CD4-positive, CD25-positive, alpha-beta regulatory T cell (primary cell): ENCODE data around the gene PTPA. TPM values are rescaled to one million over a fixed set of nuclear protein-coding genes. Genes with fewer than 3 reads are reported as not detected.

Experiments
- ATAC-seq, 2 donors: fragments of 150-1000 bp; cut with Tn5 transposase; one replicate each; pipeline ENCODE4 v1.10.0; 2021; ENCODE audit warnings: low read depth in 2 of 2, moderate number of reproducible peaks in 2 of 2, moderate library complexity in 1 of 2
- DNase-seq, 3 donors: peaks; one replicate each; pipeline versions ENCODE4 v3.0.0 to v3.0.0-alpha.2; 2012 to 2022; ENCODE audit warnings: mixed read lengths in 1 of 3
- H3K27ac ChIP-seq: one replicate; pipeline ENCODE4 v1.7.0; 2013; ENCODE audit warnings: mild to moderate bottlenecking, low read length; ENCODE audit not compliant: insufficient read depth, poor library complexity, severe bottlenecking
- H3K27me3 ChIP-seq: one replicate; pipeline ENCODE4 v1.7.0; 2013; ENCODE audit warnings: low read length; ENCODE audit not compliant: control insufficient read depth, insufficient read depth
- H3K36me3 ChIP-seq: one replicate; pipeline ENCODE4 v1.7.0; 2013; ENCODE audit warnings: mild to moderate bottlenecking, low read length, moderate library complexity; ENCODE audit not compliant: control insufficient read depth, insufficient read depth
- H3K4me1 ChIP-seq: 2 replicates; pipeline ENCODE4 v1.7.0; 2013; ENCODE audit warnings: mild to moderate bottlenecking, low read length; ENCODE audit not compliant: insufficient read depth, control insufficient read depth, poor library complexity, severe bottlenecking
- H3K4me3 ChIP-seq: one replicate; pipeline ENCODE4 v1.7.0; 2013; ENCODE audit warnings: low read depth, mild to moderate bottlenecking, low read length, moderate library complexity
- H3K9me3 ChIP-seq, 2 experiments: 1 replicate in 1 of 2; 2 replicates in 1 of 2; pipeline ENCODE4 v1.7.0; 2013; ENCODE audit warnings: low read length in 2 of 2, mild to moderate bottlenecking in 1 of 2, moderate library complexity in 1 of 2; ENCODE audit not compliant: control insufficient read depth in 2 of 2
- H3K27ac Mint-ChIP-seq, 3 donors: one replicate each; pipeline ENCODE4 v1.8.0; 2020 to 2022; ENCODE audit warnings: mild to moderate bottlenecking in 3 of 3, mixed read lengths in 3 of 3, moderate library complexity in 2 of 3
- H3K27me3 Mint-ChIP-seq: one replicate; pipeline ENCODE4 v1.8.0; 2022; ENCODE audit warnings: mild to moderate bottlenecking, mixed read lengths
- H3K36me3 Mint-ChIP-seq: one replicate; pipeline ENCODE4 v1.8.0; 2020; ENCODE audit warnings: mixed read lengths
- H3K4me1 Mint-ChIP-seq, 4 donors: one replicate each; pipeline ENCODE4 v1.8.0; 2020 to 2022; ENCODE audit warnings: mixed read lengths in 4 of 4, mild to moderate bottlenecking in 1 of 4
- H3K4me3 Mint-ChIP-seq, 4 donors: one replicate each; pipeline ENCODE4 v1.8.0; 2020 to 2022; ENCODE audit warnings: mild to moderate bottlenecking in 4 of 4, mixed read lengths in 4 of 4, moderate library complexity in 3 of 4
- H3K9me3 Mint-ChIP-seq, 7 donors: one replicate each; pipeline ENCODE4 v1.8.0; 2020 to 2022; ENCODE audit warnings: mixed read lengths in 7 of 7, mild to moderate bottlenecking in 3 of 7, moderate library complexity in 2 of 7
- polyA plus RNA-seq, 4 donors: library from polyadenylated mRNA; unstranded; fragments of 300-500 nt; fragmentation: Illumina TruSeq; gene quantifications; one replicate each; pipeline ENCODE4 v1.2.3, GENCODE V29; 2021
- total RNA-seq: library from RNA; stranded (reverse); gene quantifications from one replicate; pipeline ENCODE4 v1.2.3, GENCODE V29; 2022

The PTPA gene
- total and polyA plus RNA-seq, 5 donors from 2014 or later: 12.9 to 53.7 (median 16.7) TPM

DNA sequence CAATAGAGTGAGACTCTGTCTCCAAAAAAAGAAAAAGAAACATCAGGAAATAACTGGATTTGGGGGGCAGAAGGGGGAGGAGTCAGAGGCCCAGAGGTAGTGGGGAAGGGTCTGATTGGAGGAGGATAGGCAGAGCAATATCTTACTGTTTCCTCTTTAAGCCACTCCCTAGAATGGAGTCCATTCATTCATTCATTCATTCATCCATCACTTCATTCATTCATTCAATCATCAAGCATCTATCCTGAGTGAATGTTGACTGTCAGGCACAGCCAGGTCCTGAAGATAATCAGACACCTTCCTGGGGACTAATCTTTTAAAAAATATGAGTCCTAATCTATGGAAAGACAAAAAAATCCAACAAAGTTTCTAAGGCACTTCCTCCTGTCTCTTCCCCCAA, 54.0 kb downstream of the PTPA start:
- DNase-seq (no peak), ATAC-seq (no peak)
- H3K36me3 Mint-ChIP-seq: no peaks in the 10 kb centered on the region

GRCh38 chr9:129166623-129167557, 55.7 kb downstream of the PTPA start:
- Mint-ChIP-seq H3K27ac (peak overlapping the region; percentile 17 to 63 (median 20)), H3K4me3 (peak overlapping the region; percentile 22 to 72 (median 30)), H3K9me3 (no peaks in the 10 kb centered on the region), H3K4me1 (peaks cover 0 to 20% (median 3%) of the 10 kb centered on the region in 4 donors), H3K27me3 (peaks cover 10% of the 10 kb centered on the region), H3K36me3 (no peaks in the 10 kb centered on the region)
- Histone ChIP-seq H3K9me3 (no peaks in the 10 kb centered on the region), H3K4me1 (peaks cover 6% of the 10 kb centered on the region), H3K4me3 (peak overlapping the region; percentile 13), H3K36me3 (no peaks in the 10 kb centered on the region), H3K27ac (no peak overlapping the region), H3K27me3 (no peaks in the 10 kb centered on the region)
- ATAC-seq: no peak
- DNase-seq: peak in 1 of 3 donors; percentile 32

More for the DNA sequence above, 54.0 kb downstream of the PTPA start:
- Mint-ChIP-seq H3K27me3 (peaks cover 4% of the 10 kb centered on the region), H3K9me3 (no peaks in the 10 kb centered on the region), H3K4me3 (no peak overlapping the region), H3K4me1 (peaks cover 0 to 20% (median 3%) of the 10 kb centered on the region in 4 donors), H3K27ac (no peak overlapping the region)
- H3K4me1 ChIP-seq: peaks cover 6% of the 10 kb centered on the region
- H3K27me3 ChIP-seq: no peaks in the 10 kb centered on the region
- no peaks in the 10 kb centered on the region for H3K36me3 ChIP-seq
- H3K4me3 ChIP-seq: no peak overlapping the region
- H3K9me3 ChIP-seq: no peaks in the 10 kb centered on the region
- no peak overlapping the region for H3K27ac ChIP-seq

DNA sequence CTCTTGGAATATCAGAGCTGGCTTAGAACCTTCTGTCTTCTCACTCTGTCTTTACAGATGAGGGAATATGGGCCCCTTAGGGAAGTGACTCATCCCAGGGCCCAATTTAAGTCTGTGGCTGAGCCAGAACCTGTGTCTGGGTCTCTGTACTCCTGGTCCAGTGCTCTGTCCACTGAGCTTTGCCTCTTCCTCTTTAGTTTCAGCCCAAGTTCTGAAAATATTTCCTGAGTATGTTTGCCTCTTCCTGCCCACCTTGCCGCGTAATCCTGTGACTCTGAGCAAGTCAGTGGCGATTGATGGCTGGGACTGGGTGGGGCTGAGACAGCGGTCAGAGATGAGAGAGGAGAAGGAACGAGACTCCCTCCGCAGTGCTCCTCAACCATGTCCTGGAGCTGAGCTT, 59.0 kb downstream of the PTPA start:
- peak overlapping the region in 1 of 3 donors; percentile 32 for H3K27ac Mint-ChIP-seq

DNA sequence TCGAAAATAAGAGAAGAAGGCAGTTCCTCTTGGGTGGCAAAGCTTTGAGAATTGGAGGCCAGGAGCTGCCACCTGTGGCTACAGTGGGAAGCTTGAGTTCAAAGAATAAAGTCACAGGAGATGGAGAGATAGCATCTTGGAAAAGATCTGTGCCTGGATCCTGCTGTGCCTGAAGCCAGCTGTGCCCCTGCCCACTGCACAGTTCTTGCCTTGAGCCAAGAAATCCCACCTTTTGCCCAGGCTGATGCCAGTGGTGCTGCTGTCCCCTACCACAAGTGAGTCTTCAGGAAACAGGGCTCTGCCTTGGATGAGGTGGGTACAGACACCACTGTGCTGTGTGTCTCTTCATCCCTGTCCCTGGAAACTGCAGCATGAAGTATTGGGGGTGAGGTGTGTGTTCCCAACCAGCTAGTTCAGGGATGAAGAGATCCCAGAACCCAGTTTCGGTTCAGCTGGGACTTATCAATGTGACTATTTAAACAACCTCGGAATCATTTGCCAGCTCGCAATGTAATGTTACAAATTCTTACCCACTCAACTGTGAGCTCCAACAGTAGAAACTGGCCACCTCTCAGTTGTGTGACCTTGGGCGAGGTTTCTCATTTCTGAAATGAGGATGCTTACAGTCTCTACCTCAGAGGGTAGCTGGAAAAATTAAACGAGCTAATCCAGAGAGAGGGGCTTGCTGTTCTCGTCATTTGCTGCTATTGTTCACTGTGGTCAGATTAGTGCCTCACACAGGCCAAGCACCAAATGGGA, 61.0 kb downstream of the PTPA start:
- no peak overlapping the region for H3K4me3 ChIP-seq
- H3K27ac Mint-ChIP-seq: no peak overlapping the region
- ATAC-seq (no peak), DNase-seq (no peak)
- H3K36me3 ChIP-seq: no peaks in the 10 kb centered on the region
- H3K4me3 Mint-ChIP-seq: no peak overlapping the region
- H3K27me3 ChIP-seq: peaks cover 2% of the 10 kb centered on the region
- H3K27me3 Mint-ChIP-seq: peaks cover 30% of the 10 kb centered on the region
- peaks cover 0 to 28% (median 9%) of the 10 kb centered on the region in 4 donors for H3K4me1 Mint-ChIP-seq
- H3K9me3 ChIP-seq: no peaks in the 10 kb centered on the region
- no peaks in the 10 kb centered on the region for H3K9me3 Mint-ChIP-seq
- H3K4me1 ChIP-seq: peaks cover 36% of the 10 kb centered on the region
- H3K36me3 Mint-ChIP-seq: no peaks in the 10 kb centered on the region
- H3K27ac ChIP-seq: no peak overlapping the region

More for the DNA sequence above, 59.0 kb downstream of the PTPA start:
- no peak for ATAC-seq
- Mint-ChIP-seq H3K9me3 (no peaks in the 10 kb centered on the region), H3K36me3 (no peaks in the 10 kb centered on the region), H3K4me1 (peaks cover 0 to 28% (median 4%) of the 10 kb centered on the region in 4 donors), H3K4me3 (peak overlapping the region in 1 of 4 donors; percentile 61), H3K27me3 (peaks cover 21% of the 10 kb centered on the region)
- Histone ChIP-seq H3K27ac (no peak overlapping the region), H3K4me3 (no peak overlapping the region), H3K4me1 (peaks cover 23% of the 10 kb centered on the region), H3K9me3 (no peaks in the 10 kb centered on the region), H3K27me3 (peaks cover 2% of the 10 kb centered on the region), H3K36me3 (no peaks in the 10 kb centered on the region)
- DNase-seq: no peak

GRCh38 chr9:129172816-129173215, 61.6 kb downstream of the PTPA start:
- H3K9me3 Mint-ChIP-seq: no peaks in the 10 kb centered on the region
- Histone ChIP-seq H3K36me3 (no peaks in the 10 kb centered on the region), H3K4me3 (no peak overlapping the region), H3K4me1 (peaks cover 36% of the 10 kb centered on the region), H3K9me3 (no peaks in the 10 kb centered on the region), H3K27ac (no peak overlapping the region), H3K27me3 (peaks cover 2% of the 10 kb centered on the region)
- ATAC-seq (no peak), DNase-seq (no peak)
- peaks cover 30% of the 10 kb centered on the region for H3K27me3 Mint-ChIP-seq
- H3K27ac Mint-ChIP-seq: no peak overlapping the region
- H3K4me3 Mint-ChIP-seq: no peak overlapping the region
- H3K4me1 Mint-ChIP-seq: peaks cover 0 to 21% (median 7%) of the 10 kb centered on the region in 4 donors
- H3K36me3 Mint-ChIP-seq: no peaks in the 10 kb centered on the region

DNA sequence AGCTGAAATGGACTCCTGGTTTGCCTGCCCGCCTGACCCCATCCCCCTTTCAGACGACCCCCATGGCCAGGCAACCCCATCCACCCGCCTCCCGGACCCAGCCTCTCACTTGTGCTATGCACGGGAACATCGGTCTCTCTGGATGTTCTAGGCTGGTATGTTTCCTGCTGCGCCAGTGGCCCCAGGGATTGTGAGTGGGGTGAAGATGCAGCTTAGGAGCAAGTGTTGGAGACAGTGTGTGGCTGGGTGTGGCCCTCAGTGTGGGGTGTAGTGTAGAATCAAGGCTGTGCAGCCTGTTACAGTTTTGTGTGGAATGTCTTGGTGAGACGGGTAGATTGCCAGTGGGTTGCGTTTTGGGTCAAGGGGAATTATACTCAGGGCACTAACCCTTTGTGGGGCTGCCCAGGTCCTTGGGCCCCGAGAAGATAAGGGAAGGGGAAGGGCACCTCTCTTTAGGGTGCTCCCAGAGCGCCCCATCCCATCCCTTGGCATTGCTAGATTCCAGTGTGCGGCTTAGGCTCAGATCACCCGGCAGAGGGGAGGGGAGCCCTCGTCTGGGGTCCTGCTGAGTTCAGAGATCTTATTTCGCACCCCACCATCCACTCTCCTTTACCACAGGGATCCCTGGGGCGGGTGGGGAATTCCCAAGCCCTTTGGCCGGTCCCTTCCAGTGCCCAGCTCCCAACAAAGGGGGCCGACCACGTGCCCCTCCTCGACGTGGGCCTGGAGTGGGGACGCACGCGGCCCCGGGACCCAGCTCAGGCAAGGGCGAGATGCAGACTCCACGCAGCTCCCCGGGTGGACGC, 62.3 kb downstream of the PTPA start:
- Mint-ChIP-seq H3K27me3 (peaks cover 30% of the 10 kb centered on the region), H3K27ac (no peak overlapping the region), H3K4me3 (peak overlapping the region in 3 of 4 donors; percentile 74 to 92 (median 78)), H3K9me3 (no peaks in the 10 kb centered on the region), H3K36me3 (no peaks in the 10 kb centered on the region), H3K4me1 (peaks cover 0 to 18% (median 6%) of the 10 kb centered on the region in 4 donors)
- Histone ChIP-seq H3K4me3 (no peak overlapping the region), H3K9me3 (no peaks in the 10 kb centered on the region), H3K27ac (no peak overlapping the region), H3K4me1 (peaks cover 40% of the 10 kb centered on the region), H3K27me3 (peaks cover 2% of the 10 kb centered on the region), H3K36me3 (no peaks in the 10 kb centered on the region)
- no peak for DNase-seq
- no peak for ATAC-seq

DNA sequence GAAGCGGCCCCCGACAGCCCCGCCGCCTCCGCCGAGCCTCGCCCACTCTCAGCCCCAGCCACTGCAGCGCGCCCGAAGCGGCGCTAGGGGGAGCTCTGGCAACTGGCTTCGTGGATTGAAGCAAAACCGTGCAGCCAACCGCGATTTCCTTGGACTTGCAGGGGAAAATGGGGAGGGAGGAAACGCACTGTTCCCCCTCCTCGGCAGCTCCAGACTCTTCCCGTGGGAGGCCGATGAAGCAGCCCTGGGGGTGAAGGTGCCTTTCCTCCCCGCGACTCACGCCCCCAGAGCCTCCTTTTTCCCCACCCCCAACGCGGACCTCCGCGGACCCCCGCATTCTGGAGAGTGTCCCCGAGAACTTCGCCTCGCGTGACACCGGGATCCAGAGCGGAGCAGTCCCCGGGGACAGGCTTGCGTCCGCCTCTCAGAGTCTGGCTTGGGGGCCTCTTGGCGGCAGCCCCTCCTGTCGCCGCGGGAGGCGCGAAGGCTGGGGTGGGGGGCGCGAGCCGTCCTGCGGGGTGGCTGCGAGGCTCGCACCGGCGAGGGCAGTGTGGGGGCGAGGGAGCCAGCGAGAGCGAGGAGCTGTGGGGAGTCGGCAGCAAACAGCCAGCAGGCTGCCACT, 63.0 kb downstream of the PTPA start:
- Histone ChIP-seq H3K9me3 (no peaks in the 10 kb centered on the region), H3K27me3 (peaks cover 2% of the 10 kb centered on the region), H3K4me1 (peaks cover 43% of the 10 kb centered on the region), H3K27ac (no peak overlapping the region), H3K4me3 (peak overlapping the region; percentile 51), H3K36me3 (no peaks in the 10 kb centered on the region)
- Mint-ChIP-seq H3K27ac (no peak overlapping the region), H3K9me3 (no peaks in the 10 kb centered on the region), H3K4me1 (peaks cover 0 to 20% (median 6%) of the 10 kb centered on the region in 4 donors), H3K27me3 (peaks cover 30% of the 10 kb centered on the region), H3K36me3 (no peaks in the 10 kb centered on the region), H3K4me3 (peak overlapping the region; percentile 83 to 94 (median 91))
- peak; percentile 19 to 28 for ATAC-seq
- peak; percentile 68 to 73 (median 72) for DNase-seq
